CD4-positive, alpha-beta T cell treated with Interleukin-2 at 100 ng/mL for 4 hours (primary cell): ENCODE measurements around the gene GNPDA2.
"Not testable (repeated sequence)": the region's sequence is repeated elsewhere in the genome, so short reads cannot be mapped to it uniquely, and the experiment has no call there.

Source experiments
- DNase-seq: peaks from one replicate; pipeline ENCODE4 v3.0.0-alpha.2; 2020; ENCODE audit warnings: low spot score

GNPDA2 gene

DNA sequence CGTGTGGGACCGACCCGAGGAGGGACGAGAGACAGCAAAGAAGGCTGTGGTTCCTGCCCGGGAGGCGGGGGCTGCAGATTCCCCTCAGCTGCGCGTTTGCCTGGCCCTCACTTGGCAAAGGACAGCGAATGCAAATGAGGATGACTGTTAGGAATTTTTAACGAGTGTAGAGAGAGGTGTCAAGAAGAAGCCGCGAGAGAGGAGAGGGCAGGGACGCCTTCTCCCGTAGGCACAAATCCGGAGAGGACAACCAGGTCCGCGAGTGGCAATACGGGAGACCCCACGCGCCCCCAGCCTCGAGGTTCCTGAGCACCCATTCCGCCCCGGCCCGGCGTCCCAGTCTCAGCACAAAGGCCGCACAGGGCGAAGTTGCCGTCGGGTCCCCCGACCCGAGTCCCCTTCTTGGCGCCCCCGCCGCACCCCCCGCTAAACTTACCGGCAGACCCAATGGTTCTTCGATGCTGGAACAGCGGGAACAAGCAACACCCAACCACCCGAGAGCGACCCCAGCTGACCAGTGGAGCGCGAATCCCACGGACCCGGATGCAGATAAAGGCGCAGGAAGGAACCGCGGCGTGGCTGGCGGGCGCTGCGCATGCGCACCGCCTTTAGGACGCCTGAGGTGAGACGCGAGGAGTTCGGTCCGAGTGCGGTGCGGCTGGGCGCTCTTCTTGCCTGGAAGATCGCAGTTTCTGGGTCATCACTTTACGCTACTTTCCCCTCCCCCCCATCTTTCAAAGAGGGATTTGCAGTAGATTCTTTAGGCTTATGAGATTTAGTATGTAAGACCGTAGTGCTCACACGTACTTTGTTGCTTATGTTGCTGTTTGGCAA, at the start of gene GNPDA2:
Gene GNPDA2, minus strand, starts transcription at position 519 of the 834 bp plus-strand sequence. CDS start 4,349 bp downstream, outside the sequence.
- peak; percentile 85 for DNase-seq

- no peak for DNase-seq
Measured at GRCh38 chr4:44772340-44772739, 46.0 kb upstream of the GNPDA2 start.

- DNase-seq, result no peak
Measured at GRCh38 chr4:44771789-44772188, 45.4 kb upstream of the GNPDA2 start.

DNA sequence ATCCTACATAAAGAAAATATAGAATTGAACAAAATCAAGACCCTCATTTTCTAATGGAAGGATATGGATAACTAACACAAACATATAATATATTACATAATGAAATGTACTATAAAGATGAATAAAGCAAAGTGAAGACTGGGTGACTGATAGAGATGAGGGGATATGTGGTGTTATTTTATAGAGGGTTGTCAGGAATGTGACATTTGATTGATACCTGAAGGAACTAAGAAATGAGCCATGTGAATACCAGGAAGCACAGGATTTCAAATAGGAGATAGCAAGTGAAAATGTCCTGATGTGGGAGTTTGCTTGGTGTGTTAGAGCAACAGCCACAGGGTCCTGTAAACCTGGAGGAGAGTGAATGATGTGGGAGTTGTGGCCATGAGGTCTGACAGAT, 40.1 kb upstream of the GNPDA2 start:
- no peak for DNase-seq

DNA sequence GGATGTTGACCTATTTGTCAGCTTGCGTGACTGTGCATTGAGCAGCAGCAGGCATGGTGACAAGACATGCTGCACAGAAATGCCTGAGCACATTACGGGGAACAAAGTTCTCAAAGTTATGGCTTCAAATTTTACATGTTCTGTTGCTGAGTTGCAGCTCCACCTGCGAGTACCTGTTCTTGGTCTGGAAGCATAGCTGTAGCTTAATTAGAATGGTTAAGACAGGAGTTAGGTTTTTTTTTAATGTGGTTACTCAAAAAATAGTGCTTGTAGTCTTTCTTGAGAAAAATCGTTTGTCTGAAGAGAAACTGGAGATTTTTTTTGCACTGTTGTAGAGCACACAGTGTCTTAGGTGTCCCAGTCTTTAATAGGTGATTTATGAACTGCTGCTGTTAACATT, 38.8 kb upstream of the GNPDA2 start:
- DNase-seq, result no peak

DNA sequence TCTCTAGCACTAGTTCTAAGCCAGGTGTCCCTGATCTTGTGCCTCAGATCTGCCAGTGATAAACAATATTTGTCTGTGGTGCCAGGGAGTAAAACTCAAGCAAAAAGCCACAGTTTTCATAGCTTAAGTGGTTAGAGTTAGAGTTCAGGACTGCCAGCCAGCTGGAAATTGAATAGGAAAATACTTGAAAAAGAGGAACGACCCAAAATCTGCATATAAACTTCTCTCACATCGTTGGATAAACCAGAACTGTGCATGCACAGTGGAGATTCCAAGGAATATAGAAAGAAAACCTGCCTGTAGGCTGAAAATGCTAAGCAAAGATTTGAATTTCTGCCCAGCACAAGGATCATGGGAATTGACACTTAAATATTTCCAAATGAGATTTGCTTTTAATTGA, 35.0 kb upstream of the GNPDA2 start:
- no peak for DNase-seq

GRCh38 chr4:44760142-44760898, 34.0 kb upstream of the GNPDA2 start:
- peak; percentile 38 for DNase-seq

DNA sequence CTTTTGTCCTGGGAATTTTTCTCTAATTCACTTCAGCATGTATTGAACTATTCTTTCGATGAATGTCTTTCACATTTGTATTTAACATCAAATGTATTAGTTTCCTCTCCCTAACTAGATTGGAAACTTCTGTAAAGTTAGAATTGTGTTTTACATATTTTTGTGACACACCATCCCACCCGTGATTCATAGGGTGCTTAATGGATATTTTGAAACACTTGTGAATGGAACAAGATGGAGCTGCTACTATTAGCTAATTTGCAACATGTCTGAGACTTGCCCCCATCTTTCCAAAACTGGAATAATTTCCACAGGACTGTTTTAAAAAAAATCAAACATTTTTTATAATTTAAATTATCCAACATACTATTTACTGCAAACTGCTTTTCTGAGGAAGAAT, 30.2 kb upstream of the GNPDA2 start:
- DNase-seq, result no peak

GRCh38 chr4:44740201-44740600, 13.8 kb upstream of the GNPDA2 start:
- DNase-seq, result no peak

GRCh38 chr4:44738615-44739014, 12.3 kb upstream of the GNPDA2 start:
- peak; percentile 6 for DNase-seq

DNA sequence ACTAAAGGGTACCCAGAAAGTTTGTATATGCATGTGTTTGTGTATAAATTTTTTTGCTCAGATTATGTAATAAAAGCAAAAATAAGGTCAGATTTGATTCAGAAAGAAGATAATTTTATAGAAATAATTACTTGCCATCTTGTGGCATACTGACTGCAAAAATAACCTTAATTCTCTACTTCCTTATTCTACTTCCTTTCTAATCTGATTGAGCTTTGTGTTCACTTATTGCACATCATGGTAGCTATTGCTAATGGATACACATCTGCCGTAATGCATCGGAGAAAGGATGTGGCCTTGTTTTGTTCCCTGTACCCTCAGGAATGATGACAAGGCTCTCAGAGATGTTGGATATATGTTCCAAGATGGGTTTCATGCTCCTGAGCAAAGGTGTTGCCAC, 10.5 kb upstream of the GNPDA2 start:
- DNase-seq, result no peak

DNA sequence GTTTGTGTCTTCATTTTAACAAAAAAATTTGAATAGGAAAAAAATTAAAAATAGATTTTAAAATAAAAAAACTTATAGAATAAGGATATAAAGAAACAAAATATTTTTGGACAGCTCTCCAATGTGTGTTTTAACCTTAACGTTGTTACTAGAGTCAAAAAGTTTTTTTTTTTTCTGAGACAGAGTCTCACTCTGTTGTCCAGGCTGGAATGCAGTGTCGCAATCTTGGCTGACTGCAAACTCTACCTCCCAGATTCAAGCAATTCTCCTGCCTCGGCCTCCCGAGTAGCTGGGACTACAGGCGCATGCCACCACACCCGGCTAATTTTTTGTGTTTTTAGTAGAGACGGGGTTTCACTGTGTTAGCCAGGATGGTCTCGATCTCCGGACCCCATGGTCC, 2.3 kb upstream of the GNPDA2 start:
- DNase-seq, result not testable (repeated sequence)

GRCh38 chr4:44727471-44727870, 1.1 kb upstream of the GNPDA2 start:
- no peak for DNase-seq

DNA sequence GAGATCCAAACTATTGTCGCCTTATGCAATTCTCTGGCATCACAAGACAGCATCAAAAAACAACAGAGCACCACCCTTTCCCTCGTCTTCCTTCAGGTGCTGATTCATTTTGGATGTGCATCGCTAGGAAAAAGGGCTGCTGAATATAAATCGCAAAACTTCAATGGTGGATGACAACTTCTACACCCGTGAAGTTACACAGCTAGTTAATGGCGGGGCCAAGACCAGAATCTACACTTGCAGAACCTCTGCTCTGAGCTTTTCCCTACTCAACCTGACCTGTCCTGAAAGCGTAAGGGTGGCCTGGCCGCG, 674 bp downstream of the GNPDA2 start:
- no peak for DNase-seq

- DNase-seq, result no peak
Measured at GRCh38 chr4:44725166-44725565, 1.2 kb downstream of the GNPDA2 start.

- DNase-seq, result no peak
Measured at GRCh38 chr4:44722001-44722400, 4.4 kb downstream of the GNPDA2 start.

- DNase-seq, result no peak
Measured at GRCh38 chr4:44720371-44720770, 6.0 kb downstream of the GNPDA2 start.

- DNase-seq, result no peak
Measured at GRCh38 chr4:44716597-44716996, 9.8 kb downstream of the GNPDA2 start.

DNA sequence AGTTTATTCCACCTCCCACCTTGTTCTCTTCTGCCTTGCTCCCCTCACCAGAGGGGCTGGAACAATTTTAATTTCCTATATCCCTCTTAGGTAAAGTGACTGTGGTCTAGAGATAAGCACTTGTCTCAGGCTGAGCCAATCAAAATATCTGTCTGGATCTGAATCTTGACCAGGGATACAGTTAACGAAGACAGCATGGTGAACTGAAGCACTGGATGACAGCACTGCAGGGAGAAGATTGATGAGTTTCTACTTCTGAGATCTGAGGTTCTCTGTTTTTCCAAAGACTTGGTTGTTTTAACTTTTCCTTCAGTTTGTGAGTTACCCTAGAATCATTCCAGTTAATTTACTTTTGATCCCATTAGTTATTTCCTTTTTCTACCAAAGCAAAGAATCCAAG, 13.2 kb downstream of the GNPDA2 start:
- no peak for DNase-seq

DNA sequence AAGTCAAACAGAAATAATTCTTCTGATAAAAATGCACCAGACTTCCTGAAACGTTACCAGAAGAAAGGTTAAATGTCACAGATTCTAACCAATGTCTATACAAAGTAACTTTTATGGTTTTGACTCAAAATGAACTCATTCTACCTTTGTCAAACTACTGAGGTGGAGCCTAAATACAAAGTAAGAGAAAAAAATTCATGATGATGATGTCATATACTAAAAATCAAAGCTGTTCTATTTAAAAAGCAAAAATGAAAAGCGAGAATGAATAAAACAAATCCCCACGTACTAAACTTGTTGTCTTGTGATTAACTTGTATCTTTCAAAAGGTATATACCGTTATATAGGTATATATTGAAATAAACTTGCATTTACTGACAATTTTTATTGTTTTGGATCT, 21.7 kb downstream of the GNPDA2 start:
- no peak for DNase-seq

DNA sequence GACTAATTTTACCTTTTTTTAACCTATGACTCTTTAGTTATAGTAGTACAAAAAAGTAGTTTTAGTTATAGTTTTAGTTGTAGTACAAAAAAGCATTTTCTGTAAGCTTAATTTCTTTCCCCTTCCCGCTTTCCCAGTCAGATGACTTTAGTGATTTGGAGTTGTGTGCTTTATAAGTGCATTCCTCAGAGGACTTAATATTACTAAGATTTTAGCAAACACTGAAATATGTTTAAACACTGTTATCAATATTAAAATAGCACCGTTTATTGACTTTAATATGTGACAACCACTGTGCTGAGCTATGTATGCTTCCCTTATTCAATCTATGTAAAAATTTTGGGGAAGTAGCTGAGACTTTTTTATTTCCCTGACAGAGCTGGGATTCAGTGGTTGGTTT, 25.3 kb downstream of the GNPDA2 start:
- no peak for DNase-seq

- no peak for DNase-seq
Measured at GRCh38 chr4:44700427-44700826, 25.9 kb downstream of the GNPDA2 start.

DNA sequence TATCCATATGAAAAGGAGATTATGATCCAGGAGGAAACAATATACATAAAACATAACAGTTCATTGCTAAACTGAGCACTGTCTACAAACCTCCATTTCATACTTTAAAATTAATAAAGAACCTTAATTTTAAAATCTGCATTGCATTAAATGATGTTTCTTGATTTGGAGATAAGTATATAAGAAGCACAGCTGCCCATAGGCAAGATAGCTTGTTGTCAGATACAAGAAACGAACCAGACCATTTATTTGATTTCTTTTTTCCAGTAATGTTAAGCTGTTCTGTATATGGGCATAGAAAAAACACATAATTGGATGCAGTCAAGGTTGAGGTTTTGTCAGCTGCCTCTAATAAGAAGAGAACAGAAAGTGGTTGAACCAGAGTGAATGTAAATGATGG, 41.7 kb downstream of the GNPDA2 start:
- no peak for DNase-seq

- peak; percentile 8 for DNase-seq
Measured at GRCh38 chr4:44679060-44679459, 47.3 kb downstream of the GNPDA2 start.
